Psoas muscle (tissue), 8 donors: ENCODE results near the gene HLA-DPB1. TPM values are rescaled to one million over a fixed set of nuclear protein-coding genes. Genes with fewer than 3 reads are reported as not detected.

Source experiments
- ATAC-seq, 4 donors: fragments of 200-7000 bp; cut with Tn5 transposase; one replicate each; pipeline ENCODE4 v1.9.1; 2020; ENCODE audit warnings: moderate library complexity in 3 of 4, mild to moderate bottlenecking in 2 of 4
- DNase-seq, 2 donors: peaks; one replicate each; pipeline ENCODE4 v3.0.0-alpha.2; 2020
- H3K27ac ChIP-seq: fragments of 200-600 bp; one replicate; pipeline ENCODE4 v1.8.0; 2022
- H3K27me3 ChIP-seq, 3 donors: fragments of 200-600 bp in 1 of 3; one replicate each; pipeline versions ENCODE4 v1.6.1 to v1.8.0; 2013 to 2022; ENCODE audit warnings: low read length in 2 of 3, mild to moderate bottlenecking in 2 of 3, moderate library complexity in 1 of 3; ENCODE audit not compliant: insufficient read depth in 3 of 3
- H3K36me3 ChIP-seq, 2 donors: fragments of 200-600 bp in 1 of 2; one replicate each; pipeline versions ENCODE4 v1.6.1 to v1.8.0; 2013 to 2022; ENCODE audit warnings: low read depth in 1 of 2, mild to moderate bottlenecking in 1 of 2, moderate library complexity in 1 of 2; ENCODE audit not compliant: insufficient read depth in 1 of 2
- H3K4me1 ChIP-seq: fragments of 200-600 bp; one replicate; pipeline ENCODE4 v1.8.0; 2022
- H3K4me3 ChIP-seq: fragments of 200-600 bp; one replicate; pipeline ENCODE4 v1.8.0; 2022; ENCODE audit warnings: mild to moderate bottlenecking
- H3K9me3 ChIP-seq: fragments of 200-600 bp; one replicate; pipeline ENCODE4 v1.8.0; 2022
- WGBS, 3 donors: extraction: QIAGEN DNeasy Blood & Tissue Kit; methylation state at CpG; one replicate each; pipeline versions ENCODE4 v1.1.6 to v1.1.7; 2013; 5-methylcytosine and 5-hydroxymethylcytosine counted together
- intact Hi-C, 2 donors: fragments of 100-400 bp; cut with DNase I; formaldehyde crosslinking; loops; one replicate each; pipeline versions ENCODE4 v1.11.0 to v1.14.2; 2022
- polyA plus RNA-seq, 3 donors: library from polyadenylated mRNA; stranded (reverse); fragments of 200-250 nt; gene quantifications; one replicate each; pipeline ENCODE4 v1.2.3, GENCODE V29; 2013
- total RNA-seq, 4 donors: library from RNA; stranded (reverse); fragmentation: NEBNext Ultra II Directional in 2 of 4; extraction: Animal tissue kit (Norgen Biotek cat#: 25700) in 2 of 4; gene quantifications; one replicate each; pipeline versions ENCODE4 v1.2.1 to v1.2.4, GENCODE V29; 2021 to 2023
- TF ChIP-seq, protein P1 (sequence below): fragments of 200-600 bp; IDR thresholded peaks from one replicate; pipeline ENCODE4 v1.8.0; 2022; ENCODE audit warnings: antibody characterized with exemption
- donor health status: healthy with polysubstance abuse.
- donor health status: DM: no; HTN: no; CAD: no; lungs with moderate emphysema.
- donor health status: Bipolar disorder and iron deficiency.
- donor health status: healthy.
- donor health status: DM: yes; HTN: yes; CAD: no.
- donor health status: DM: no; HTN: no; CAD: no.
- donor health status: DM: no; HTN: no; CAD: no.
- donor health status: DM: yes; HTN: yes; CAD: no.

The HLA-DPB1 gene
- total and polyA plus RNA-seq, 7 donors: 11.0 to 33.2 (median 17.0) TPM

- H3K9me3 ChIP-seq: no peaks in the 10 kb centered on the region
- WGBS, 3 donors: 53 to 63% (median 54%) methylated on average over 2 of the region's 2 CpGs
- H3K4me3 ChIP-seq: no peak overlapping the region
- peaks cover 0 to 10% (median 0%) of the 10 kb centered on the region in 3 donors for H3K27me3 ChIP-seq
- ATAC-seq (no peak), DNase-seq (no peak)
- H3K36me3 ChIP-seq: no peaks in the 10 kb centered on the region
- H3K4me1 ChIP-seq: no peaks in the 10 kb centered on the region
- intact Hi-C loops: no loop called here
- TF ChIP-seq, protein P1, sequence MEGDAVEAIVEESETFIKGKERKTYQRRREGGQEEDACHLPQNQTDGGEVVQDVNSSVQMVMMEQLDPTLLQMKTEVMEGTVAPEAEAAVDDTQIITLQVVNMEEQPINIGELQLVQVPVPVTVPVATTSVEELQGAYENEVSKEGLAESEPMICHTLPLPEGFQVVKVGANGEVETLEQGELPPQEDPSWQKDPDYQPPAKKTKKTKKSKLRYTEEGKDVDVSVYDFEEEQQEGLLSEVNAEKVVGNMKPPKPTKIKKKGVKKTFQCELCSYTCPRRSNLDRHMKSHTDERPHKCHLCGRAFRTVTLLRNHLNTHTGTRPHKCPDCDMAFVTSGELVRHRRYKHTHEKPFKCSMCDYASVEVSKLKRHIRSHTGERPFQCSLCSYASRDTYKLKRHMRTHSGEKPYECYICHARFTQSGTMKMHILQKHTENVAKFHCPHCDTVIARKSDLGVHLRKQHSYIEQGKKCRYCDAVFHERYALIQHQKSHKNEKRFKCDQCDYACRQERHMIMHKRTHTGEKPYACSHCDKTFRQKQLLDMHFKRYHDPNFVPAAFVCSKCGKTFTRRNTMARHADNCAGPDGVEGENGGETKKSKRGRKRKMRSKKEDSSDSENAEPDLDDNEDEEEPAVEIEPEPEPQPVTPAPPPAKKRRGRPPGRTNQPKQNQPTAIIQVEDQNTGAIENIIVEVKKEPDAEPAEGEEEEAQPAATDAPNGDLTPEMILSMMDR: no peak
- H3K27ac ChIP-seq: no peak overlapping the region
Observed at GRCh38 chr6:33078919-33079521, 3.2 kb downstream of the HLA-DPB1 start.

GRCh38 chr6:33079580-33079979, 3.8 kb downstream of the HLA-DPB1 start:
- intact Hi-C loops: no loop called here
- DNase-seq: no peak
- WGBS, 3 donors: 67 to 77% (median 69%) methylated on average over 4 of the region's 4 CpGs
- no peaks in the 10 kb centered on the region for H3K36me3 ChIP-seq
- no peaks in the 10 kb centered on the region for H3K4me1 ChIP-seq
- ATAC-seq: no peak
- H3K27me3 ChIP-seq: peaks cover 0 to 10% (median 0%) of the 10 kb centered on the region in 3 donors
- H3K4me3 ChIP-seq: no peak overlapping the region
- no peaks in the 10 kb centered on the region for H3K9me3 ChIP-seq
- no peak overlapping the region for H3K27ac ChIP-seq
- TF ChIP-seq, protein P1: no peak

DNA sequence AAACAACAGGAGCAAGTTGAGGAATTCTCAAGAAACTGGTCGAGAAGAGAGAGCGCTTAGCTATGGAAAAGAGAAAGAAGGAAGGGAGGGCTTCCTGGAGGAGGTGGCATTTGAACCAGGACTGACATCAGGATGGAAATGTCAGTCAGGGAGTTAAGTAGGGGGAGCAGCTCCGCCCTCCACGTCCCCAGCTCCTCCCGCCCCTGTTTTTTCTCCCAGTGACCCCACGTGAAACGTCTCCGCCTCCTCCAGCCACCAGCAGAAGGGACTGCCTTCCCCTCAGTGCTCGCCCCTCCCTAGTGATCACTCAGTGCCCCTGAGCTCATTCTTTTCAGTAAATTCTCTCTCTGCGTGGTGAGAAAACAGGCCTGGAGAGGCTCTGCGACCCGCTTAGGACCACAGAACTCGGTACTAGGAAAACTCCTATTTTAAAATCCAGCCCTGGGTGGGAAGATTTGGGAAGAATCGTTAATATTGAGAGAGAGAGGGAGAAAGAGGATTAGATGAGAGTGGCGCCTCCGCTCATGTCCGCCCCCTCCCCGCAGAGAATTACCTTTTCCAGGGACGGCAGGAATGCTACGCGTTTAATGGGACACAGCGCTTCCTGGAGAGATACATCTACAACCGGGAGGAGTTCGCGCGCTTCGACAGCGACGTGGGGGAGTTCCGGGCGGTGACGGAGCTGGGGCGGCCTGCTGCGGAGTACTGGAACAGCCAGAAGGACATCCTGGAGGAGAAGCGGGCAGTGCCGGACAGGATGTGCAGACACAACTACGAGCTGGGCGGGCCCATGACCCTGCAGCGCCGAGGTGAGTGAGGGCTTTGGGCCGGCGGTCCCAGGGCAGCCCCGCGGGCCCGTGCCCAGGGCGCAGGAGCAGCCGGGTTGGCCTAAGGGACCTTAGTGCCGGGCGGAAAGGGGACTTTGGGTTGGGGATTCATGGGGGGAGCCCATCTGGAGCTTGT, 4.6 kb downstream of the HLA-DPB1 start:
- H3K27me3 ChIP-seq: peaks cover 0 to 10% (median 0%) of the 10 kb centered on the region in 3 donors
- peak; percentile 54 to 75 (median 61) for ATAC-seq
- H3K4me3 ChIP-seq: peak overlapping the region; percentile 60
- TF ChIP-seq, protein P1: no peak
- no peaks in the 10 kb centered on the region for H3K4me1 ChIP-seq
- peak; percentile 60 to 77 for DNase-seq
- 7 to 9% (median 7%) methylated on average over 49 of the region's 49 CpGs for WGBS, 3 donors
- H3K9me3 ChIP-seq: no peaks in the 10 kb centered on the region
- H3K27ac ChIP-seq: peak overlapping the region; percentile 68
- H3K36me3 ChIP-seq: peaks cover 0 to 4% of the 10 kb centered on the region in 2 donors
- intact Hi-C loops: no loop called here

- ATAC-seq: peak in 2 of 4 donors; percentile 10 to 29
- WGBS, 3 donors: 59 to 74% (median 60%) methylated on average over 15 to 16 of the region's 16 CpGs
- no peaks in the 10 kb centered on the region for H3K4me1 ChIP-seq
Observed at GRCh38 chr6:33081098-33081824, 5.5 kb downstream of the HLA-DPB1 start.

More at GRCh38 chr6:33081098-33081824, 5.5 kb downstream of the HLA-DPB1 start:
- DNase-seq: no peak
- H3K27me3 ChIP-seq: peaks cover 0 to 7% (median 0%) of the 10 kb centered on the region in 3 donors
- peak overlapping the region; percentile 68 for H3K27ac ChIP-seq
- no peaks in the 10 kb centered on the region for H3K9me3 ChIP-seq
- peaks cover 0 to 6% of the 10 kb centered on the region in 2 donors for H3K36me3 ChIP-seq
- peak overlapping the region; percentile 60 for H3K4me3 ChIP-seq
- TF ChIP-seq, protein P1: no peak
- intact Hi-C loops: no loop called here
